Activated naive CD8-positive, alpha-beta T cell (primary cell): Measurements from ENCODE around the gene ADCYAP1R1.

Experiments used
- H3K27ac Mint-ChIP-seq: one replicate; pipeline ENCODE4 v1.8.0; 2021; ENCODE audit warnings: mixed read lengths
- H3K27me3 Mint-ChIP-seq: one replicate; pipeline ENCODE4 v1.8.0; 2021; ENCODE audit warnings: mixed read lengths
- H3K36me3 Mint-ChIP-seq: one replicate; pipeline ENCODE4 v1.8.0; 2021; ENCODE audit warnings: mixed read lengths
- H3K4me1 Mint-ChIP-seq: one replicate; pipeline ENCODE4 v1.8.0; 2021; ENCODE audit warnings: low read depth, mixed read lengths
- H3K4me3 Mint-ChIP-seq: one replicate; pipeline ENCODE4 v1.8.0; 2021; ENCODE audit warnings: mild to moderate bottlenecking, mixed read lengths
- H3K9me3 Mint-ChIP-seq: one replicate; pipeline ENCODE4 v1.8.0; 2021; ENCODE audit warnings: low read depth, mixed read lengths

ADCYAP1R1 gene

DNA sequence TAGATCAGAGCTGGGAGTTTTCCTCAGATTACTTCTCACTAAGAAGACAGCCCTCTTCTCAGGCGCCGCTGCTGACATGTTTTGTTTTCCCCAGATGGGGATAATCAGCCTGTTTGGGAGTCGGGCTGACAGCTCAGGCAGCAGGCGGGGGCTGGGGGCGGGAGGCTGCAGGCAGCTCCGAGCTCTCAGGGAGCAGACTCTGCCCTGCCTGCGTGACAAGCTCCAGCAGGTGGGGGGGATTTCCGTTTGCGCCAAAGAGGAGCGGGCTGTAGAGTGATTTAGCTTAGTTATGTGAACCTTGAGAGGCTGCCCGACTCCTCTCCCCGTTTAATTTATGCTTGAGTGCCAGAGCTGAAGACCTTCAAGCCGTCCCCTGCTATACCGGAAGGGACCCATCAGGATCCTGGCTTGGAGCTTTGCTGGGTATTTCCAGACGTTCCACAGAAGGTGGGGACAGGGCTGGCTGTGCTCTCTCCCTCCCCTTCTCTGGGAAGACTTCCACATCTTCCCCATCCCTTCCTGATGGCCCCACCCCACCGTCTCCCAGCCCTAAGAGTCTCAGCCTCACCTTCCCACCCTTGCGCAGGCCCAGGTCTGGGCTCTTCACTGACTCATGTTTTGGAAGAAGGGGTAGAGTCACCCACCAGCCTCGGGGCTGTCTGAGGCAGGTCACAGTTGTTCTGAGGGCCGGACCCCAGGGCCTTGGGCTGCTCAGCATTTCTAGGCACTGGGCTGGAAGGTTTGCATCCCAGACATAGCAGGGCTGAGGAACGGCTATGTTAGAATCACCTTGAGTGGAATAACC lies 24.7 kb upstream of the ADCYAP1R1 start:
- no peak overlapping the region for H3K4me3 Mint-ChIP-seq
- no peak overlapping the region for H3K27ac Mint-ChIP-seq
- no peaks in the 10 kb centered on the region for H3K36me3 Mint-ChIP-seq
- H3K4me1 Mint-ChIP-seq, result peaks cover 22% of the 10 kb centered on the region
- peaks cover 2% of the 10 kb centered on the region for H3K27me3 Mint-ChIP-seq
- no peaks in the 10 kb centered on the region for H3K9me3 Mint-ChIP-seq

DNA sequence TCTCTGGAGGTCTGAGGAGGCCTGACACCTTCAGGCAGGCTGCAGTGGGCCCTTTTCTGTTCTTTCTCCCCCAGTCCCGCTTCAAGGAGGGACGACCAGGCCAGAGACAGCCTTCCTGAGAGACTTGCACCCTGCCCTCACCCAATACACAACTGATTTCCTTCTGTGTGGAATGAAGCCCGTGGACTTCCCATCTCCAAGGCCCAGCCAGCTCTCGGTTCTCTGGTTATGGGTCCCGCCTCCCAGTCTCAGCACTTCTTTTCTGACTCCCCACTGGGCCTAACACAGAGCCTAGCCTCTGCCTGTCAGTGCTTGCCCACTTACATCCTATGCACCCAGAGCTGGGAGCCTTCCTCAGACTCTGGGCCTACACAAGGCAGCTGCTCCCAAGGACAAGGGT lies 24.1 kb upstream of the ADCYAP1R1 start:
- H3K4me1 Mint-ChIP-seq, result peaks cover 19% of the 10 kb centered on the region
- H3K27ac Mint-ChIP-seq, result no peak overlapping the region
- H3K9me3 Mint-ChIP-seq, result no peaks in the 10 kb centered on the region
- peaks cover 2% of the 10 kb centered on the region for H3K27me3 Mint-ChIP-seq
- H3K36me3 Mint-ChIP-seq, result no peaks in the 10 kb centered on the region
- H3K4me3 Mint-ChIP-seq, result no peak overlapping the region

GRCh38 chr7:31028417-31028992 lies 23.6 kb upstream of the ADCYAP1R1 start:
- Mint-ChIP-seq H3K36me3 (no peaks in the 10 kb centered on the region), H3K27me3 (peaks cover 2% of the 10 kb centered on the region), H3K4me1 (peaks cover 15% of the 10 kb centered on the region), H3K27ac (no peak overlapping the region), H3K9me3 (no peaks in the 10 kb centered on the region), H3K4me3 (no peak overlapping the region)

DNA sequence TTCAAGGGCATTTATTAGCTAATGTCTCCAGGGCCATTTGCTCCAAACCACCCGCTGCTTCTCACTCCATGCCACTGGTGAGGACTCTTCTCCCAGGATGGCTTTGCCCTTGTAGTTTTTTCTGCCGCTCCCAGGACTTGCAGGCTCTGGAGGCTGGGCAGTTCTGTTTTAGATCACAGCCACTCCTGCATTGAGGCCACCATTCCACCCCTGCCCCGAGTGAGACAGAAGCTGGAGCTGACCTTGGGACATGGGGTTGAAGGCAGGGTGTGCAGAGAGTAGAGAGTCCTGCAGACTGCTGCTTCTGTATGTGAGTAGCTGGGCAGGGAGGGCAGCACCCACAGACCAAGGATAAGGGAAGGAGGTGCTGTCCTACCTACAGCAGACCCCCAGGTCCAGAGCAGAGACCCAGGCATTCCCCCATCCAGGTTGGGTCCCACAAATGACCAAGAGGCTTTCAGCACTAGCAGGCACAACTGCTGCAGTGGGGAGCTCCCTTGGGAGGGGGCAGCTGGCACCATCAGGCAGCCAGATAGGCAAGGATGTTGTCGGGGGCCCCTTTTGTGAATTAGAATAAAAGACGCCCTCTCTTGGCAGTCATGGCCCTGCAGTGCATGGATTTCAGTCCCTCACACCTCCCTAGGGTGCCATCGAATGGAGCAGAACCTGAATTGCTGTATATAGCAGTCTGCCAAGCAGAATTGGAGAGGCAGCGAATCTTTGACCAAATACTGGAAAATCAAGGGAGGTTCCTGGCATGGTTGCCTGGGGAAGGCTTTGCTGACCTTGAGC lies 22.7 kb upstream of the ADCYAP1R1 start:
- peaks cover 2% of the 10 kb centered on the region for H3K27me3 Mint-ChIP-seq
- peaks cover 5% of the 10 kb centered on the region for H3K4me1 Mint-ChIP-seq
- H3K36me3 Mint-ChIP-seq, result no peaks in the 10 kb centered on the region

GRCh38 chr7:31033674-31034300 lies 18.3 kb upstream of the ADCYAP1R1 start:
- H3K9me3 Mint-ChIP-seq, result no peaks in the 10 kb centered on the region
- no peaks in the 10 kb centered on the region for H3K4me1 Mint-ChIP-seq
- no peaks in the 10 kb centered on the region for H3K36me3 Mint-ChIP-seq
- H3K27me3 Mint-ChIP-seq, result peaks cover 2% of the 10 kb centered on the region
- no peak overlapping the region for H3K27ac Mint-ChIP-seq
- H3K4me3 Mint-ChIP-seq, result no peak overlapping the region

More for the DNA sequence above, 22.7 kb upstream of the ADCYAP1R1 start:
- Mint-ChIP-seq H3K27ac (no peak overlapping the region), H3K9me3 (no peaks in the 10 kb centered on the region), H3K4me3 (no peak overlapping the region)

DNA sequence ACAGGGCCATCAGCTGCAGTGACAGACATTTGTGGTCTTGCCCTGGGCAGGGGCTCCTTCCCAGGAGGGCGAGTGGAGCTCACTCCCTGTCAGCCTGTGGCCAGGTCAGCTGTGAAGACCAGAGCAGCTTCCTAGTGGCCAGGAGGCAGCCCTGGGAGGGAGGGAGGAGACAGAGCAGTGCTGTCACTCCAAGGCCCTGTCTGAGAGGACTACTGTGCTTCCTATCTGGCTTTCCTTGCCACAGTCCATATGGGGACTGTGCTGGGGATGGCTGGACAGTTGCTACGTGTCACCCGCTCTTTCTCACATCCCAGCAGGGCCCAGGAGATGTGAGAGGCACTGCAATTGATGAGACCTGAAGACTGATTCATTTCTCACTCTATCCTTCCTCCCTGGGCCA lies 15.2 kb upstream of the ADCYAP1R1 start:
- Mint-ChIP-seq H3K4me3 (no peak overlapping the region), H3K9me3 (no peaks in the 10 kb centered on the region), H3K27me3 (peaks cover 4% of the 10 kb centered on the region), H3K36me3 (no peaks in the 10 kb centered on the region), H3K27ac (no peak overlapping the region), H3K4me1 (no peaks in the 10 kb centered on the region)

- H3K4me1 Mint-ChIP-seq, result no peaks in the 10 kb centered on the region
- H3K27ac Mint-ChIP-seq, result no peak overlapping the region
- no peak overlapping the region for H3K4me3 Mint-ChIP-seq
- H3K27me3 Mint-ChIP-seq, result peaks cover 18% of the 10 kb centered on the region
- H3K9me3 Mint-ChIP-seq, result no peaks in the 10 kb centered on the region
- H3K36me3 Mint-ChIP-seq, result no peaks in the 10 kb centered on the region
These were observed 9.0 kb upstream of the ADCYAP1R1 start for GRCh38 chr7:31043051-31043471.

GRCh38 chr7:31044529-31044928 lies 7.6 kb upstream of the ADCYAP1R1 start:
- no peak overlapping the region for H3K27ac Mint-ChIP-seq
- H3K9me3 Mint-ChIP-seq, result no peaks in the 10 kb centered on the region
- no peaks in the 10 kb centered on the region for H3K36me3 Mint-ChIP-seq
- H3K27me3 Mint-ChIP-seq, result peaks cover 18% of the 10 kb centered on the region
- no peak overlapping the region for H3K4me3 Mint-ChIP-seq
- no peaks in the 10 kb centered on the region for H3K4me1 Mint-ChIP-seq

DNA sequence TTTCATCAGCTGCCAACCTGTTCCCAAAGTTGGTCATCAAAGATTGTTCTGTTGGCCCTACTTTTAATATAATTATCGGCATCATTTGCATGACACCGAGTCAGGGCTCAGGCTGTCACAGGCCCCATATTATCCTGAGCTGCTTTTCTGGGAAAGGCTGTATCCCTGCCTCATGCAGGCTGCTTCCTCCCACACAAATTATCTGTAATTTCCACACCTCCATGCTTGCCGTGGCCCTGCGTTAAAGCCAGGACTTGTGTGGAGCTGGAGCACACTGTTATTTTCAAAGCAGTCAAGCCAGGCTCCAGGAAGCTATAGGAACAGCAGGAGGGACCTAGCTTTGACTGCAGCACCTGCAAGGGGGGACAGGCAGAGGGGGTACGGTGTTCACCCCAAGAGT lies 5.4 kb upstream of the ADCYAP1R1 start:
- Mint-ChIP-seq H3K4me3 (no peak overlapping the region), H3K4me1 (peaks cover 2% of the 10 kb centered on the region), H3K27ac (no peak overlapping the region), H3K9me3 (no peaks in the 10 kb centered on the region), H3K27me3 (peaks cover 23% of the 10 kb centered on the region), H3K36me3 (no peaks in the 10 kb centered on the region)

DNA sequence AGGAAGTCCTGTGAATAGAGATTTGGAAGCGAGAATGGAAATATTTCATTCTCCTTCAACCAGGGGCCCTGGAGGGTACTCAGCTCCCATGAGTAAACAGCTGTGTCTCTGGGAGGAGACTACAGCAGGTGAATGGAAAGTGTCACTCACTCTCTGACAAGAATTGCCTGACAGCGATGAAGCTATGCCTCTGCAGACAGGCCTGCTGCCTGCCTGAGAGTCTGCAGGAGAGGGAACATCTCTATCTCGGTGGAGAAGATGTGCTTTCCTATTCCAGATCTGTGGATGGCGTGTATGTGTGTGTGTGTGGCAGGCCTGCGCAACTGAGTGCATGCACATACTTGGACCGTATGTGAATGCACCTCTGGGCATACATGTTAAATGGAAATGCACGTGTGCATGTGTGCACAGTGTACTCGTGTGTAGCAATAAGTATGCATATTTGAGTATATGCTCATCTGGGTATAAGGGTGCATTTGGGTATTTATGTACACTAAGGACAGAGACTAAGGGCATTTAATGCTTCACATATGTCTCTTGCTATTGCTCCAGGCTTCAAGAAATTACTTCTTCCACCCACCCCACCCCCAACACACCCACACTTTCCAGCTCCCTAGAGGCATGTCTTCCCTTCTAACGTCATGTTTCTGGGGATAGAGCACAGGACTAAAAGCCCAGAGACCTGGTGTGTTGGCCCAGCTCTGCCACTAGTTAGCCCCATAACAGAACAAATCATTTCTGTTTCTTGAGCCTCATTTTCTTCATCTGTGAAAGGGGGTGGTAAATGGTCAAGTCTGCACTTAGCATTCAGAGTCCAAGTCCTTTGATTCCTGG lies 4.6 kb upstream of the ADCYAP1R1 start:
- no peaks in the 10 kb centered on the region for H3K36me3 Mint-ChIP-seq

DNA sequence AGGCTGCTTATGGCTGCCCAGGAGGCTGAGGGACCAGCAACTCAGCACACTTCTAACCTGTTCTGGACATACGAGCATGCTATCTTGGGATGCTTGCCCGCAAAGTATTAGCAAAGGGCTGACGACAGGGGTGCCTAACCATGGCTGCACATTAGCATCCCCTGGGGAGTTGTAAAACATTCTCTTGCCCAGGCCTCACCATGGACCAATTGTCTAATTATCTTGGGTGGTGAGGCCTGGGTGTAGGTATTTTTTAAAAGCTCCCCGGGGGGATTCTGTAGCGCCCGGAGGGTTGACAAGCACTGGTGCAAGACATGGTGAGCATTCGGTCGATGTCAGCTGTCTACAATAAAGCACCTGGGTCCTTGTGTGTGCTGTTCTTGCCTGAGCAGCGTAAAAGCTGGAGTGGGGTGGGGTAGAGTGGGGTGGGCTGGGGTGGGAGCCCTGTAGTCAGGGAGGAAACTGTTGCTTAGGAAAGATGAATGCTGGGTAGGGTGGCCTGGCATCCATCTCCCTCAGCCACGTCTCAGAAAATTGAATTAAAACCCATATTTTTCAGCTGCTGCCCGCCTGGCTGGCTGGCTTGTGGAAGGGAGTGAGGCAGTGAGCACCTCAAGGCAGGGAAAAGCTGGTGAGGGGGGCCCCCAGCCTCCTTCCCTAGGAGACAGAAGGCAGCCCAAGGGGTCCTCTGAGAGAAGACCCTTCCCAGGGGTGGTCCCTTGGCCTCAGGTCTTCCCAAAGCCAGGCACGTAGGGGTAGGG lies 2.9 kb upstream of the ADCYAP1R1 start:
- no peak overlapping the region for H3K27ac Mint-ChIP-seq

More for the DNA sequence above, 4.6 kb upstream of the ADCYAP1R1 start:
- Mint-ChIP-seq H3K4me3 (no peak overlapping the region), H3K27ac (no peak overlapping the region), H3K9me3 (no peaks in the 10 kb centered on the region), H3K27me3 (peaks cover 20% of the 10 kb centered on the region), H3K4me1 (peaks cover 3% of the 10 kb centered on the region)

DNA sequence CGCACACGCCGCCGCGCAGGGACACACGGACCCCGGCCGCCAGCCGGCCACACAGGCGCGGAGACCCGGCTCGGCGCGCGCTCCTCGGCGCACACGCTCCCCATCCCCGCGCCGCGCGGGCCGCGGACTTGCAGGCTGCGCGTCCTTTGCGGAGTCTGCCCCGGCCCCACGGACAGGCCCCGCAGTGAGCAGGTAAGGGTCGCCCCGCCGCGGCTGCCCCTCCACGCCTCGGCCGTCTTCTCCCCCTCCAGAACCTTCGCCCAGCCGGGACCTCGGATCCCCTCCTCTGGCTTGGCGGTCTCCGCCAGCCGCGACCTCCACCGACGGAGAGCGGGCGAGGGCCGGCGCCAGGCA lies 356 bp downstream of the ADCYAP1R1 start:
- Mint-ChIP-seq H3K9me3 (no peaks in the 10 kb centered on the region), H3K4me3 (no peak overlapping the region), H3K36me3 (no peaks in the 10 kb centered on the region), H3K4me1 (peaks cover 3% of the 10 kb centered on the region), H3K27me3 (peaks cover 18% of the 10 kb centered on the region), H3K27ac (no peak overlapping the region)

More for the DNA sequence above, 2.9 kb upstream of the ADCYAP1R1 start:
- H3K27me3 Mint-ChIP-seq, result peaks cover 14% of the 10 kb centered on the region
- no peaks in the 10 kb centered on the region for H3K36me3 Mint-ChIP-seq
- no peaks in the 10 kb centered on the region for H3K9me3 Mint-ChIP-seq
- H3K4me3 Mint-ChIP-seq, result no peak overlapping the region
- H3K4me1 Mint-ChIP-seq, result peaks cover 3% of the 10 kb centered on the region

GRCh38 chr7:31052841-31053601 lies 913 bp downstream of the ADCYAP1R1 start:
- Mint-ChIP-seq H3K9me3 (no peaks in the 10 kb centered on the region), H3K27ac (no peak overlapping the region), H3K27me3 (peaks cover 18% of the 10 kb centered on the region)

More at GRCh38 chr7:31052841-31053601, 913 bp downstream of the ADCYAP1R1 start:
- peaks cover 3% of the 10 kb centered on the region for H3K4me1 Mint-ChIP-seq
- no peaks in the 10 kb centered on the region for H3K36me3 Mint-ChIP-seq
- H3K4me3 Mint-ChIP-seq, result no peak overlapping the region
